RWPE2 (cell line): Measurements from ENCODE around the gene SCYL1.

Experiments
- ATAC-seq: fragments of 200-7000 bp; cut with Tn5 transposase; 3 replicates; pipeline ENCODE4 v1.9.1; 2021; ENCODE audit warnings: low read depth
- DNase-seq: peaks from one replicate; pipeline ENCODE4 v3.0.0-alpha.2; 2020; ENCODE audit warnings: low spot score
- H3K27ac ChIP-seq: fragments of 450-650 bp; 2 replicates; pipeline ENCODE4 v1.5.1; 2017; ENCODE audit warnings: mild to moderate bottlenecking; ENCODE audit not compliant: poor library complexity, severe bottlenecking
- H3K27me3 ChIP-seq: fragments of 250-450 bp; sonication (Bioruptor Pico); 2 replicates; pipeline ENCODE4 v1.5.1; 2021; ENCODE audit warnings: mild to moderate bottlenecking, moderate library complexity; ENCODE audit not compliant: insufficient read depth, poor library complexity, severe bottlenecking
- H3K36me3 ChIP-seq: fragments of 250-450 bp; sonication (Bioruptor Pico); 2 replicates; pipeline ENCODE4 v1.5.1; 2020; ENCODE audit warnings: low read depth, mild to moderate bottlenecking, moderate library complexity
- H3K4me1 ChIP-seq: fragments of 250-450 bp; sonication (Bioruptor Pico); 2 replicates; pipeline ENCODE4 v1.5.1; 2021; ENCODE audit warnings: mild to moderate bottlenecking, moderate library complexity; ENCODE audit not compliant: insufficient read depth, poor library complexity, severe bottlenecking
- H3K4me3 ChIP-seq: fragments of 250-450 bp; sonication (Bioruptor Pico); 2 replicates; pipeline ENCODE4 v1.5.1; 2021; ENCODE audit warnings: mild to moderate bottlenecking, moderate library complexity; ENCODE audit not compliant: severe bottlenecking
- H3K9me3 ChIP-seq: fragments of 250-450 bp; sonication (Bioruptor Pico); 2 replicates; pipeline ENCODE4 v1.5.1; 2021; ENCODE audit warnings: mild to moderate bottlenecking, moderate library complexity; ENCODE audit not compliant: severe bottlenecking
- CTCF ChIP-seq: fragments of 450-650 bp; IDR thresholded peaks from one replicate; pipeline ENCODE4 v1.5.1; 2017; ENCODE audit warnings: mild to moderate bottlenecking, moderate library complexity; ENCODE audit not compliant: poor library complexity, severe bottlenecking

SCYL1 gene

GRCh38 chr11:65556470-65557279 is 31.8 kb downstream of the SCYL1 start:
- ATAC-seq (no peak), DNase-seq (no peak)
- no peak for TF ChIP-seq CTCF
- peak overlapping the region; percentile 85 for H3K27ac ChIP-seq
- no peaks in the 10 kb centered on the region for H3K36me3 ChIP-seq
- H3K9me3 ChIP-seq: no peaks in the 10 kb centered on the region
- H3K4me1 ChIP-seq: peaks cover 50% of the 10 kb centered on the region
- peak overlapping the region; percentile 33 for H3K4me3 ChIP-seq
- no peaks in the 10 kb centered on the region for H3K27me3 ChIP-seq

- Histone ChIP-seq H3K27me3 (no peaks in the 10 kb centered on the region), H3K4me3 (peak overlapping the region; percentile 33), H3K9me3 (no peaks in the 10 kb centered on the region), H3K36me3 (no peaks in the 10 kb centered on the region), H3K4me1 (peaks cover 50% of the 10 kb centered on the region), H3K27ac (peak overlapping the region; percentile 85)
- DNase-seq (peak; percentile 49), ATAC-seq (no peak)
- no peak for TF ChIP-seq CTCF
Measured at GRCh38 chr11:65557280-65558001, 32.6 kb downstream of the SCYL1 start.

GRCh38 chr11:65558002-65558929 is 33.4 kb downstream of the SCYL1 start, which contains the start of gene LTBP3:
Gene LTBP3 (minus strand): TSS chr11:65558359. CDS start chr11:65557959, 400 bp downstream.
- peak within 1 kb of the TSS; percentile 85 for H3K27ac ChIP-seq

GRCh38 chr11:65558930-65559509 is 34.1 kb downstream of the SCYL1 start:
- DNase-seq (peak; percentile 52), ATAC-seq (no peak)
- Histone ChIP-seq H3K36me3 (no peaks in the 10 kb centered on the region), H3K9me3 (no peaks in the 10 kb centered on the region), H3K4me3 (no peak overlapping the region), H3K27ac (peak overlapping the region; percentile 85), H3K27me3 (no peaks in the 10 kb centered on the region), H3K4me1 (peaks cover 50% of the 10 kb centered on the region)
- TF ChIP-seq CTCF: no peak

More at GRCh38 chr11:65558002-65558929, 33.4 kb downstream of the SCYL1 start, which contains the start of gene LTBP3:
- ATAC-seq (0 out of 3 replicates have a peak, but pooled peaks have one; percentile 12), DNase-seq (peak; percentile 63)
- TF ChIP-seq CTCF: no peak
- Histone ChIP-seq H3K9me3 (no peaks in the 10 kb centered on the region), H3K4me1 (peaks cover 50% of the 10 kb centered on the region), H3K27me3 (no peaks in the 10 kb centered on the region), H3K4me3 (peak within 1 kb of the TSS; percentile 33), H3K36me3 (no peaks in the 10 kb centered on the region)
